WTC11 (cell line): ENCODE results near the gene PIAS3.
A peak's percentile ranks its signal among the peaks of the same experiment; 100 is the strongest.

ENCODE experiments used
- ATF1 ChIP-seq: sonication (generic); formaldehyde crosslinking; IDR thresholded peaks from 2 replicates; pipeline ENCODE4 v1.8.1; 2023; ENCODE audit warnings: mild to moderate bottlenecking, moderate library complexity, missing genetic modification reagents
- CBFB ChIP-seq: sonication (generic); formaldehyde crosslinking; IDR thresholded peaks from 2 replicates; pipeline ENCODE4 v1.8.1; 2022; ENCODE audit warnings: mild to moderate bottlenecking, low read depth, missing genetic modification reagents
- JUN ChIP-seq: sonication (generic); formaldehyde crosslinking; IDR thresholded peaks from 2 replicates; pipeline ENCODE4 v1.8.0; 2023; ENCODE audit warnings: mild to moderate bottlenecking, missing genetic modification reagents
- NR3C1 ChIP-seq: sonication (generic); formaldehyde crosslinking; conservative IDR thresholded peaks from 2 replicates; pipeline ENCODE4 v1.8.1; 2023; ENCODE audit warnings: low read depth, mild to moderate bottlenecking, missing genetic modification reagents
- TEAD1 ChIP-seq: sonication (generic); formaldehyde crosslinking; IDR thresholded peaks from 2 replicates; pipeline ENCODE4 v1.8.0; 2022; ENCODE audit warnings: mild to moderate bottlenecking, missing genetic modification reagents
- ZNF121 ChIP-seq: sonication (generic); formaldehyde crosslinking; IDR thresholded peaks from 2 replicates; pipeline ENCODE4 v1.8.0; 2023; ENCODE audit warnings: missing genetic modification reagents
- ZNF138 ChIP-seq: sonication (generic); formaldehyde crosslinking; conservative IDR thresholded peaks from 2 replicates; pipeline ENCODE4 v1.8.1; 2022; ENCODE audit warnings: mild to moderate bottlenecking, moderate library complexity, missing genetic modification reagents
- TF ChIP-seq, protein P1 (sequence below): fragments of 200-600 bp; IDR thresholded peaks from 2 replicates; pipeline ENCODE4 v1.8.0; 2022; ENCODE audit warnings: antibody characterized with exemption

DNA sequence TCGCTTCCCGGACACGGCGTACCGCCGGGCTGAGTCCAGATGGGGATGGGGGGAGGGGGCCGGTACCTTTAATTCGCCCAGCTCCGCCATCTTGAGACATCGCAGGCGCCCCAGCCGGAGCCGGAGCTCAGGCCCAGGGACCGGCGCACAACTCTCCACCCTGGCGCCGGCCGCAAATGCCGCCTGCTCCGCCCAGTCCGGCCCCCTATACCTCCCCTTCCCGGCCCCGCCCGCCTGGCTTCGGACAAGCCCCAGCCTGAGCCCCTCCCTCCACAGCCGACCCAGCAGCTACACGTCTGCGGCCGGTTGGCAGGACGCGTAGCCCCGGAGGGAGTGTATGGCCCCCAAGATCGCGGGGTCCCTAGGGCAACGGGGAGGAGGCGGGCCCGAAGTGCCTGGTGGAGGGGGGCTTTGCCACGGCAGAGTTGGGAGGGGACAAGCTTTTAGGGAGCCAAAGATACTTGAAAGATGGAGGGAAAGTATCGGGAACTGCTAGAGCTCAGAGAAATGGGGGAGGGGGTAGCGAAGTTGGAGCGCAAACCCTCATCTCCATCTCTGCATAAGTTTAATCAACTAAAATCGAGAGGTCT lies at the start of gene PIAS3:
- TF ChIP-seq, protein P1, sequence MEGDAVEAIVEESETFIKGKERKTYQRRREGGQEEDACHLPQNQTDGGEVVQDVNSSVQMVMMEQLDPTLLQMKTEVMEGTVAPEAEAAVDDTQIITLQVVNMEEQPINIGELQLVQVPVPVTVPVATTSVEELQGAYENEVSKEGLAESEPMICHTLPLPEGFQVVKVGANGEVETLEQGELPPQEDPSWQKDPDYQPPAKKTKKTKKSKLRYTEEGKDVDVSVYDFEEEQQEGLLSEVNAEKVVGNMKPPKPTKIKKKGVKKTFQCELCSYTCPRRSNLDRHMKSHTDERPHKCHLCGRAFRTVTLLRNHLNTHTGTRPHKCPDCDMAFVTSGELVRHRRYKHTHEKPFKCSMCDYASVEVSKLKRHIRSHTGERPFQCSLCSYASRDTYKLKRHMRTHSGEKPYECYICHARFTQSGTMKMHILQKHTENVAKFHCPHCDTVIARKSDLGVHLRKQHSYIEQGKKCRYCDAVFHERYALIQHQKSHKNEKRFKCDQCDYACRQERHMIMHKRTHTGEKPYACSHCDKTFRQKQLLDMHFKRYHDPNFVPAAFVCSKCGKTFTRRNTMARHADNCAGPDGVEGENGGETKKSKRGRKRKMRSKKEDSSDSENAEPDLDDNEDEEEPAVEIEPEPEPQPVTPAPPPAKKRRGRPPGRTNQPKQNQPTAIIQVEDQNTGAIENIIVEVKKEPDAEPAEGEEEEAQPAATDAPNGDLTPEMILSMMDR: no peak
- TF ChIP-seq ATF1 (CRISPR knock-in tag): no peak
- no peak for TF ChIP-seq JUN (CRISPR knock-in tag)
- peak; percentile 5; the same call in 1 of the 2 replicates for TF ChIP-seq TEAD1 (CRISPR knock-in tag)
- TF ChIP-seq ZNF138 (CRISPR knock-in tag): no peak
- no peak for TF ChIP-seq ZNF121
- no peak for TF ChIP-seq CBFB
- TF ChIP-seq NR3C1 (CRISPR knock-in tag): no peak
